ENCODE data around the gene PPP3R1. TPM values are rescaled to one million over a fixed set of nuclear protein-coding genes. Genes with fewer than 3 reads are reported as not detected.

The PPP3R1 gene
- total RNA-seq, 1 experiment from 2014 or later, result 74.2 TPM

DNA sequence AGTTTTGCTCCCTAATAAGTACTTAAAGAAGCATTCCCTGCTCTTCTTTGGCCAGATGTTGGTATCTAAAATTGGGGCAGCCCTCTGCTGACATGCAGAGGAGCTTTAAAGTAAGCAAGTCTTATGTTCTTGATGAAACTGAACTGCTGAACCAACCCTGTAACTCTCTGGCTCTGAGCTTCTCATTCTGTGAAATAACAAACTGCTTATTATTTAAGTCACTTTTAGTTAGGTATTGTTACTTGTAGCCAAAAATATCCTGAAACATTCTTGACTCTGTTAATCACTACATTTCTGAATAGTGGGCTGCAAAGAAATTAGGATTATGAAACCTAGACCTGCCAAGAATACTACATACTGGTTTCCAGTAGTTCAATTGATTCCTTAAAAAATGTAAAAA, 15.5 kb downstream of the PPP3R1 start:
- Mint-ChIP-seq H3K36me3 (ENCODE audit: insufficient read depth in 1 of 3, low read depth in 3 of 3) (peaks cover 0 to 5% (median 0%) of the 10 kb centered on the region in 3 experiments; a peak in 1 of 7 replicates), H3K27me3 (ENCODE audit: low read depth) (no peaks in the 10 kb centered on the region), H3K27ac (no peak overlapping the region), H3K9me3 (no peaks in the 10 kb centered on the region), H3K4me3 (no peak overlapping the region), H3K4me1 (peaks cover 49 to 57% of the 10 kb centered on the region in 2 experiments)
- H4K5ac ChIP-seq (ENCODE audit: insufficient read length, low read depth, low read length), result no peak overlapping the region
- no peak overlapping the region for H3K14ac ChIP-seq (ENCODE audit: insufficient read depth, low read length)
- no peak for DNase-seq
- H3K56ac ChIP-seq (ENCODE audit: insufficient read length, low read depth, low read length), result no peak overlapping the region
- H2BK5ac ChIP-seq (ENCODE audit: insufficient read length, low read length), result no peak overlapping the region
- H3K23ac ChIP-seq (ENCODE audit: insufficient read length, low read depth, low read length), result no peak overlapping the region
- no peak overlapping the region for H2BK20ac ChIP-seq (ENCODE audit: low read depth, low read length, poor library complexity, severe bottlenecking)
- H2BK12ac ChIP-seq (ENCODE audit: insufficient read length, low read depth, low read length), result no peak overlapping the region
- no peak overlapping the region for H3K18ac ChIP-seq (ENCODE audit: insufficient read length, low read depth, low read length)
- H4K20me1 ChIP-seq (ENCODE audit: control insufficient read depth, insufficient read depth, insufficient read length), result no peaks in the 10 kb centered on the region
- TF ChIP-seq CTCF (conservative IDR thresholded peaks at IDR 0.05), result no peak
- H2AFZ ChIP-seq (ENCODE audit: low read length), result no peak overlapping the region
- no peak overlapping the region for H4K8ac ChIP-seq (replicated peaks; ENCODE audit: insufficient read length, low read depth, low read length)
- no peak overlapping the region for H3T11ph ChIP-seq (ENCODE audit: low read length)
- no peak overlapping the region for H3K9ac ChIP-seq (ENCODE audit: extremely low read depth, insufficient read length, low read length)
- H4K91ac ChIP-seq (ENCODE audit: insufficient read length, low read depth, low read length), result no peak overlapping the region
- H2AK5ac ChIP-seq (ENCODE audit: insufficient read length, low read length), result no peak overlapping the region
- H3K27me3 ChIP-seq (ENCODE audit: insufficient read depth, low read length), result no peaks in the 10 kb centered on the region
- peaks cover 8% of the 10 kb centered on the region for H3K4me1 ChIP-seq (ENCODE audit: insufficient read depth, low read length)
- H3K27ac ChIP-seq (ENCODE audit: insufficient read length, low read depth, low read length), result no peak overlapping the region
- no peak overlapping the region for H3K4me2 ChIP-seq (ENCODE audit: insufficient read depth, insufficient read length, low read length)
- H2BK15ac ChIP-seq (ENCODE audit: low read depth, low read length), result no peak overlapping the region
- H3K4ac ChIP-seq (ENCODE audit: low read depth, low read length), result no peak overlapping the region
- no peak overlapping the region for H2BK120ac ChIP-seq (ENCODE audit: low read depth, low read length, poor library complexity, severe bottlenecking)
- no peaks in the 10 kb centered on the region for H3K23me2 ChIP-seq (ENCODE audit: insufficient read length, low read depth, low read length, poor library complexity, severe bottlenecking)
- H3K79me2 ChIP-seq (ENCODE audit: insufficient read depth, low read length), result peaks cover 61% of the 10 kb centered on the region
- no peaks in the 10 kb centered on the region for H3K9me3 ChIP-seq (ENCODE audit: control insufficient read depth, low read depth, low read length)
- H3K79me1 ChIP-seq (ENCODE audit: insufficient read depth, low read depth, low read length, poor library complexity, severe bottlenecking), result peaks cover 4% of the 10 kb centered on the region

Measured in H9 (cell line).